ENCODE measurements around the gene SAA1.

The SAA1 gene

DNA sequence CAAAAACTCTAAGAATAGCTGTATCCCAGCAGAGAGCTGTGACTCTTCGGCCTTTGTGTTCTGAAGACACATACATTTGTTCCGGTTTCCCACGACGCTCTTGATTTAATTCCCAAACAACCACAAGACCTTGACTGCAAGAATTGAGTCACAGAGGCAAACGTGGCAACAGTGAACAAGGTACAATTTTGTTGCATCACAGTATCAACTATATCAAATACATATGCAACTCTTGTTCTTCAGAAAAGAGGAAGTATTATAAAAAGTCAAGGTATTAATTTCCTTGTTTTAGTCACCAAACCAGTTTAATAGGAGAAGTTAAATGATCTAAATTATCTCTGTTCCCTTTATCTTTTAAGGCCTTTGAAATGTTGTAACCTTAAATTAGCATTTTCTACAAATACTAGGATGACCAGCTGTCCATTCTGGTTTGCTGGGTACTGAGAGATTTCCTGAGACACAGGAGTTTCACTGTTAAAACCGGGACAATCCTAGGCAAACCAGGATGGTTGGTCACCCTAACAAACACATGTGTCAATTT lies 44.8 kb downstream of the SAA1 start:
- no peak for DNase-seq (ENCODE audit: low read depth)

DNA sequence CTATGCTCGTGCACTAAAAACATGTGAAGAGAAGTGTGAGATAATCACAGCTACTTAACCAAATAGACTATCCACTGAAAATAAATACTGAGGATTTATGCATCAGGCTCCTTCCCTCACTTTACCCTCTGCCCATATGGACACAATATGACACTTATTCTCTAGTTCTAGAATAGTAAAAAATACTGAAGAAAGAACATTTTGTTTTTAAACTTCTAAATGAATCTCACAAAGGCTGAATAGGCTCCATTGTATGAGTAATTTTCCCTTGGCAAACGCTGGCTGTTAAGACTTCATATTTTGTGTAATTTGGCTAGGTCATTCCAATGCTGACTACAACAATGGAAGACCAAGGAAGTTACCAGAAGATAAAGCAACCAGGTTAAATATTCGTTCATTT lies 45.9 kb downstream of the SAA1 start:
- no peak for DNase-seq (ENCODE audit: low read depth)

DNA sequence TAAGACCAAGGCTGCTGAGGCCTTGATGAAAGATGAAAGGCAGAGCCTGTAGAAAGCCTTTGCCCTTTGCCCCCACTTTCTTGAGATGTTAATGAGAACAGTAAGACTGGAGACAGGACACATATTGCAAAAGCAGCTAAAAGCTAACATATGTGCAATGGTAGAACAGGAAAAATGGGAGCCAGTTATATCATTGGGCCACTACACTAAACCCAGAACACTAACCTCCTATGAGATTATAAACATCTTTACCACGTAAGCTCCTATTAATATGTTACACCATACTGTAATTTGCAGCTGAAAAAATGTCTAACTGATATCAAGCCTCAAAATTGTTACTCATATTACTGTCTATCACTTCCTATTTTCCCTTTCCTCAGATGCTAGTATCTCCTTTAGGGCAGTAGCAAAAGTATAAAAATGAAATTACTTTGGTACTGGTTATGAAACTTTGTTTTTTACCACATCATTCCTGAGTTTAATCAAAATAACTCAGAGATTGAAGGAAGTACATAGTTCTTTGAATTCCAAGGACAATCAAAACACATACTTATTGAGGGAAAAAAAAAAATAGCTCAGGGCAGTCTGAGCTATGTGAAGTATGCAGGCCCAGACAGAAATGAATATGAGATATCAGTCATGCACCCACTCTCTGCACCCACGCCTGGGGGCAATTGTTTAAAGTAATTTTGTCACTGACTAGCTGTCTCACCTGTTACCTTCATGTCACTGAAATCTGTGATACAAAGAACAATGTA lies 46.8 kb downstream of the SAA1 start:
- DNase-seq (ENCODE audit: low read depth): no peak

GRCh38 chr11:18313965-18314763 lies 48.1 kb downstream of the SAA1 start:
- DNase-seq (ENCODE audit: low read depth): no peak

- DNase-seq (ENCODE audit: low read depth): no peak
Observed at GRCh38 chr11:18314784-18315523, 48.9 kb downstream of the SAA1 start.

- DNase-seq (ENCODE audit: low read depth): no peak
Observed at GRCh38 chr11:18315893-18316292, 49.8 kb downstream of the SAA1 start.

GRCh38 chr11:18317551-18317950 lies 51.5 kb downstream of the SAA1 start:
- DNase-seq (ENCODE audit: low read depth): no peak

Measured in T-helper 22 cell (primary cell).